GM21737 (cell line): ENCODE results near the gene BCDIN3D.
"Not testable (repeated sequence)": the region's sequence is repeated elsewhere in the genome, so short reads cannot be mapped to it uniquely, and the experiment has no call there.

ENCODE experiments used
- ATAC-seq: cut with Tn5 transposase; IDR thresholded peaks from one replicate; pipeline ENCODE4 v1.9.1; 2021; ENCODE audit warnings: mild to moderate bottlenecking, moderate library complexity; ENCODE audit not compliant: unreplicated experiment

BCDIN3D gene

GRCh38 chr12:49877066-49877465, 34.2 kb upstream of the BCDIN3D start:
- no peak for ATAC-seq

GRCh38 chr12:49876070-49876469, 33.2 kb upstream of the BCDIN3D start:
- no peak for ATAC-seq

- ATAC-seq = no peak
These were observed 32.3 kb upstream of the BCDIN3D start for GRCh38 chr12:49875115-49875720.

- ATAC-seq = no peak
These were observed 31.4 kb upstream of the BCDIN3D start for GRCh38 chr12:49874142-49874897.

GRCh38 chr12:49873361-49873934, 30.5 kb upstream of the BCDIN3D start:
- no peak for ATAC-seq

GRCh38 chr12:49872781-49873181, 29.9 kb upstream of the BCDIN3D start:
- no peak for ATAC-seq

GRCh38 chr12:49872381-49872780, 29.5 kb upstream of the BCDIN3D start:
- no peak for ATAC-seq

- not testable (repeated sequence) for ATAC-seq
These were observed 28.9 kb upstream of the BCDIN3D start for GRCh38 chr12:49871811-49872251.

GRCh38 chr12:49871263-49871561, 28.3 kb upstream of the BCDIN3D start:
- ATAC-seq = no peak

GRCh38 chr12:49870501-49871262, 27.8 kb upstream of the BCDIN3D start:
- no peak for ATAC-seq

GRCh38 chr12:49869816-49870500, 27.1 kb upstream of the BCDIN3D start:
- ATAC-seq = no peak

GRCh38 chr12:49868952-49869815, 26.3 kb upstream of the BCDIN3D start:
- ATAC-seq = no peak

- ATAC-seq = no peak
These were observed 25.5 kb upstream of the BCDIN3D start for GRCh38 chr12:49868449-49868848.

- no peak for ATAC-seq
These were observed 24.9 kb upstream of the BCDIN3D start for GRCh38 chr12:49867570-49868341.

GRCh38 chr12:49866859-49867569, 24.1 kb upstream of the BCDIN3D start:
- no peak for ATAC-seq

- ATAC-seq = no peak
These were observed 22.9 kb upstream of the BCDIN3D start for GRCh38 chr12:49865782-49866135.

GRCh38 chr12:49865109-49865781, 22.3 kb upstream of the BCDIN3D start:
- no peak for ATAC-seq

- ATAC-seq = no peak
These were observed 21.8 kb upstream of the BCDIN3D start for GRCh38 chr12:49864798-49865090.
